NCI-H748 (cell line): ENCODE results near the gene ACSF3.
A peak's percentile ranks its signal among the peaks of the same experiment; 100 is the strongest.

ENCODE experiments used
- DNase-seq: peaks from one replicate; lab custom pipeline; 2025; ENCODE audit not compliant: unreplicated experiment; lab: John Stamatoyannopoulos, UW

The ACSF3 gene

DNA sequence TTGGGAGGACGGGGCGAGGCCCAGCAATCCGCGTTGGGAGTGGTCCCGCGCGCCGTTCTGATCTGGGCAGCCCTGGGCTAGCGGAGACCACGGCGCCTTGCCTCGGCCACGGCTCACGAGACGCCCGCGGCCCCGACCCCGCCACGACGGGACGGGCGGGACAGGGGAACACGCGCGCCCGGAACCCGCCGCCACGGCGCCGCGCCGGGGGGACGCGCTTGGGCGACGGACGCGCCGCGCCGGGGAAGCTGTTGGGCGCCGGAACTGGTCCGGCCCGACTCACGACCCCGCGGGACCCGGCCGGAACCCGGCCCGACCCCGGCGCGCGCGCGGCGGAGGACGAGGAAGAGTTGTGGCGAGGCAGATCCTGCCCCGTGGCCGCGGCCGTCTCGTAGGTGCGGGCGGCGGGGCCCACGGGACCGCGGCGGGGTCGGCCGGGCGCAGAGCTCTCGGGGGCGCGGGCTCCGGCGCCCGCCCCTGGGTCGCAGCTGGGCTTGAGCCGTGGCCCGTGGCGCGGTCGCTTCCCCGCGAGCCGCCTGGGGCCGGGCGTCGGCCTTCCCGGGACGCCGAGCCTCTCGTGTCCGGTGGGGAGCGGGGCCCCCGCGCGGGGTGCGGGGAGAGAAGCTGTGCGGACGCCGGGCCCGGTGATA, at the start of gene ACSF3:
Gene ACSF3 (plus strand): TSS at position 251 of the 650 bp plus-strand sequence. CDS start 6,830 bp downstream, outside the sequence.
- peak; percentile 52 for DNase-seq

DNA sequence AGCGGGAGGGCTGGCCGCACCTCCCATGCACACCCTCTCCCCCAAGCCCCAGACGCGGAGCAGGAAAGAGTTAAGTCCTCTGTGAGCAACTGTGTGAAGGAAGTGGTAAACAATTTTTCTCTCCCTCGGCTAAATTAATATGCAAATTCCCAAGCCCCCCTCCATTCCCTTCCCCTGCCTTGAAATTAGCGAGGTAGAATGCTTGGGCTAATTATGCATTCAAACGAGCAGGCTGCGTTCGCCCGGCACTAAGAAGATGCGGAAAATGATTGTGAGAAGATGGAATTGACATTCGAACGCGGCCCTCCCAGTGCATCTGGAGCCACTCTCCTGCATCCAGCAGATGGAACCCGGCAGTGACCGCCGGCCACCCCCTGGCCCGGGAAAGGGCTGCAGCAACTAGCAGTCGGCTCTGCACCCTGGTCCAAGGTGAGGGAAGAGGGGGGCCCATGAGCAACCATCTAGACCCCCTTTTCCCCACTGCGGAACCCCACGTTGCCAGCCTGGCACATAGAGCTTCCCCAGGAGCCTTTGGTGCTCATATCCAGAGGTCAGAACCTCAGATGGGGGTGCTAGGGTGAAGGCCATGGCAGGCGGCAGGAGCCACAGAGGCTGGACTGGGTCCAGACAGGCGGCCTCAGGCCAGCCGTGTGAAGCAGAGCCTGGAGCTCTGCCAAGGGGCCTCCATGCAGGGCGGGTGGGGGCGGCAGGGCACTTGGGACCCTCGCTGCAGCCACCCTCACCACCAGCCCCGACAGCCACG, 49.1 kb upstream of the ACSF3 start:
- no peak for DNase-seq

DNA sequence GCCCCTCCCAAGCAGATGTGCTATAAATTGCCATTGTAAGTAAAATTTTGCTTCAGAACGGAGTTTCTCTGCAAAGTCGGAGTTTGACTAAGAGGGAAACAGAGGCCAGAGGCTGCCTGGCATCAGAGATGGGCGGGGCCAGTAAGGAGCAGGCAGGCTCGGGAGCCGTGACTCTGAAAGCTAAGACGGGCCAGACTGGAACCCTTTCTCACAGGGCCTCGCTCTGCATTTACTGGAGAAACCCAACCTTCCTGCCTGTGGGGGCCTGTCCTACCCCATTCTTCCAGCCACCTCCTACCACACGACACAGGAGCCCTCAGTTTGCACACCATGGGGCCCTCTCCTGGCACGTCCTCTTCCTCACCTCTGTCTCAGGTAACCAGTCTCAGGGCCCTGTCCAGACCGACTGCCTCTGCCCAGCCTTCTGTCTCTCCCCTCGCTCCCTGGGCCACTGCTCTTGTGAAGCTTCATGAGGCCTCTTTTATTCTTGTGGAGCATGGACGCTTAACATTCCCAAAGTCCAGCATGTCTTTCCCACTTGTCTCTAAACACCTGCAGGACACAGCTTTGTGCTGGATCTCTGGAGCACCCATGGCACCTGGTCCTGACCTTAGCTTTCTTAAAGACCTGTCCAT, 48.4 kb upstream of the ACSF3 start:
- DNase-seq: no peak

DNA sequence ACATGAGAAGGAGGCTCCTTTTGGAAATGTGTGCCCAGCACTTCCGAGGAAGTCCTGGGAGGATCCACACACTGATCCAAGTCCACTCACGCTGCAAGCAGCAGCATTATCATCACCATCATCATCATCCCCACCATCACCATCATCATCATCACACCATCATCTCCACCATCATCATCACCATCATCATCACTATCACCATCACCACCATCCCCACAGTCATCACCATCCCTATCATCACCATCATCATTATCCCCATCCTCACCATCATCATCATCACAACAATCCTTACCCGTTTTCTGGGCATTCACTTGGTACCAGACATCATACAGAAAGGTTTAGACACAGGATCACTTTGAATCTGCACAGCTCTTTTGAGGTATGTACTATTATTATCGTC, 47.8 kb upstream of the ACSF3 start:
- DNase-seq: no peak

DNA sequence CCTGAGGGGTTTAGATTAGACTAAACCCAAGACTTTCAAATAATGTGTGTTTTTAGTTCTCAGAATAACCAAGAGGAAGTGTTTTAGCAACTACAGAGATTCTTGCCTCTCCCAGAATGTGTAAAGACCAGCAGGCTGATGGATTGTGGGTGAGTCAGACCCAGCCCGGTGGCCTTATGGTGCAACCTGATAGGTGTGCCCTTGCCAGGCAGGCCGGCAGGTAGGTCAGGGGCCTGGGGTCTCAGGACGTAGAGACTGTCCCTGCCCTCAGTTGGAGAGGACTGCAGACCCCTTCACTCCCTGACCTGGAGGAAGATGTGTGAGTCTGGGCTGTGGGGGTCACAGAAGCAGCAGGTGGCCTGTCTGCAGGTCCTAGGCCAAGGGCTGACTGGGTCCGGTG, 47.2 kb upstream of the ACSF3 start:
- DNase-seq: no peak

DNA sequence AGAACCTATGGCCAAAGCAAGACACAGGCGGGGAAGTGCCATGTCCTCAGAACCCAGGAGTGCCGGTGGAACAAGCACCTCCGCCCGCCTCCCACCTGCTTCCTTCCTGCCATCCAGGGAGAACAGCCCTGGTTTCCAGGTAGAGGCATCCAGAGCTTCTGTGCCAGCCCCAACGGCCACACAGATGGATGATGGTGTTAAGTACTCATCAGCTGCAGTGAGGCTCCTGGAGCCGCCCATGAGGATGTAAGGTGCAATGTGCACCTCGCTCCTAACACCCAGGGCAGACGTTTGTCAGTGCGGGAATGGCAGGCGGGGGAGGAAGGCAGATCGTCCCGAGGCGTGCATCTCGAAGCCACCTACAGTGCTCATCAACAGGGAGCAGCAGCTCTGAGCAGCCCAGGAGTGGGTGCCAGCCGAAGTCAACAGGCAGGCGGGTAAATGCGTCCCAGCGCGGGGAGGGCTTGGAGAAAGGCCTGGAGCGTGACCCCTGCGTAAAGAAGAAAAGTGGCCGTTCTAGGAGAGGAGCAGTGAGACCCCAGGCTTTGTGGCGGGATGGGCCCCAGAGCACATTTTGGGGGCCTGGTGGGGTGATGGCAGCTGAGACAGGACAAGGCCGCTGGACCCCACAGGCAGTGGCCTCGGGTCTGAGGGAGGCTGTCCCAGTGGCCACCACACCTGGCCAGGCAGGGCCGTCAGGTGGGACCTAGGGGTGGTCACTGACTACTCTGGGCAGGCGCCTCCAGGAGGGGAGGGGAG, 46.1 kb upstream of the ACSF3 start:
- DNase-seq: no peak

DNA sequence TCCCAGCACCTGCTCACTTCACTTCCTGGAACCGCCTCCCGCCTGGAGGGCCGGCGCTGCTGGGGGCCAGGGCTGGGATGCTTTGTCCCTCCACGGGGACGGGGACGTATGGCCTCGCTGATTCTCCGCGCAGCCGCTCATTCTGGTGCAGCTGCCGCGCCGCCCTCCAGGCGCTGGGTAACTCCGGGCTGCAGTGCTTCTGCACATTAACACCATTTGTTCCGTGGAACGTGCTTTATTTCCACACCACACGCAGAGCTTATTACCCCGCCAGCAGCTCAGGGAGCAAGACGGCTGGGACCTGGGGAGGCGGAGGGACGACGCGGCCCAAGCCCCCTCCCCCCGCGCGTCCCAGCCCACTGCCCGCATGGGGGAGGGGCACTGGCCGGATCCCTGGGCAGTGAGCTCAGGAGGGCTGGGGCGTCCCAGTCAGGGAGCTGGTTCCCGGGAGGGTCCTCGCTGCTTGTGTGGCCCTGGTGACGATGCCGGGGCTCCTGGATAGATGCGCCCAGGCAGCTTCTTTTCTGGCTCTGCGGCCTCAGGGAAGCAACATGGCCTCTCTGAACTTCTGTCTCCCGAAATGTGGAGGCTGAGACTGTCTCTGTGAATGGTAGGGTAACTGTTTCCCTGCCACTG, 45.4 kb upstream of the ACSF3 start:
- peak; percentile 33 for DNase-seq

DNA sequence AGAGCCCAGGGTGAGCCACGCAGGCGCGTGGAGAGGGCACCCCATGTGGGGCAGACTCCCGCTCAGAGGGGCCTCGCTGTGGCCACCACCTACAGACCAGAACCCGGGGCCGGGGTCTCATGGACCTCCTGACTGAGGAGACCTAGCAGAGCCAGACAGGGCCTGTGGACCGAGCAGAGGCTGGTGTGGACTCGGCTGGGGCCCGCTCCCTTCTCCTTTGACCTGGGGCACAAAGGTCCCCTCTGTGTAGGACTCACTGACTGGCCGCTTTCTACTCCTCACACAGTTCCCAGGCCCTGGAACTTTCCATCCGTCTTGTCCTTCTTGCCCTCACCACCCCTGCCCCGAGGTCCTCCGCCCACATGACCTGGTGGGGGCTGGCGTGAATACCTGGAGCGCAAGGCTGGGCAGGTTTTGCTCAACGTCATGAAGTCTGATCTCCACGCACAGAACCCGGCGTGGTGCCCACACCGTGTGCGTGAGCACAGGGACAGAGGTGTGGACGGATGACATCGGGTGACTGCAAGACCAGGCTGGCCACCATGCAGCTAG, 44.7 kb upstream of the ACSF3 start:
- DNase-seq: no peak

DNA sequence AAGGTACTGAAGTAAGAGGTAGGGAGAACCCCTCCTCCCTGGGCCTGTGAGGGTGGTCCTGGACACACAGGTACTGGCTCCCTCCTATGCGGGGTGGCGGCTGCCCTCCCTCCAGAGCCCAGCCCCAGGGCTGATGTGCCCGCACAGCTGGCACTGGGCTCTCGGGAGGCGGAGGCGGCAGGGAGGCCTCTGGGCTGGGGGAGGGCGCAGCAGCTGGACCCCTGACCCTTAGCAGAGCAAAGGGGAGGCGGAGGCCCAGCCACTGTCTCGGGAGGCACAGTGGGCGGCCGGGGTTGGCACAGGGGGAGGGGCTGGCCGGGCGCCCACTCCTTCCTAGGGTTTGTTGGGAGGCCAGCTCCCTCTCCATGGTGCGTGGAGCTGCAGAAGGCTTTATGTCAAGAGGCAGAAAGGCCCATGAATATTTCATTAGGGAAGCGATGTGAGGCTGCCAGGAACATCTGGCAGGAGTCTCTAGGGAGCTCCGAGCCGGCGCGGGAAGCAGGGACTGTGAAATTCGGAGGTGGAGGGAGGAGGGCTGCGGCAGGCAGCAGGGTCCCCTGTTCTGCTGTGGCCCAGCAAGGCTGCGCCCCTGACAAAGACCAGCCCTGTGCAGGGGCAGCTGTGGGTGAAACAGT, 44.1 kb upstream of the ACSF3 start:
- DNase-seq: no peak

DNA sequence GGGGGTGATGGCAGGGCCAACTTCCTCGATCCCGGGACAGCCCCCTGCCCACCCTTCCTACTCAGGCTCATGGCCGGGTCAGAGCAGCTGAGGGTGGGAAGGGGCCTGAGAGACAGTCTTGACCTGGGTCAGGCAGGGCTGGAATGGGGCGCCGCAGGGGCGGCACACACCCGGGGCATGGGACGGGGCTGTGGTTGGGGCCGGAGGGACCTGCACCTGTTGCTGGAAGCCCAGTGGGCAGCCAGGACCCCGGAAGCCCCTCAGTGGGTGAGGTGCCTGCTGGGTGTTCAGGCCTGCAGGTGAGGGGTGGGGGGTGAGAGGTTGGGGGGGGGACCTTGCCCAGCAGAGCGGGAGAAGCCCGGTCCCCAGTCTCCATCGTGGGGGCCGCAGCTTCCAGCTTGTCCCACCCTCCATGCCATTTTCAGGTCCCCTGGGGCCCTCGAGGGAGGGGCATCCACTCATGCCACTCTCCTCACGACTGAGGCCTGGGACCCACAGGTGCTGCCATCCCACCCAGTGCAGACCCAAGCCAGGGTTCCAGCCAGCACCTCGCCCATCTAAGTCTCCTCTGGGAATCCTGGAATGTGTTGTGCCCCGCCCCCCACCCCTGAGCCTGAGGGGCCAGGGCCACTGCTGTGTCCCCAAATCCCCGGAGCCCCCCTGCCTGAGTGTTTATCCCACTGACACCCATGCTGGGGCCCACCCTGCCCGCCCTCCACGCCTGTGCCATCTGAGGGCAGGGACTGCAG, 43.4 kb upstream of the ACSF3 start:
- no peak for DNase-seq

DNA sequence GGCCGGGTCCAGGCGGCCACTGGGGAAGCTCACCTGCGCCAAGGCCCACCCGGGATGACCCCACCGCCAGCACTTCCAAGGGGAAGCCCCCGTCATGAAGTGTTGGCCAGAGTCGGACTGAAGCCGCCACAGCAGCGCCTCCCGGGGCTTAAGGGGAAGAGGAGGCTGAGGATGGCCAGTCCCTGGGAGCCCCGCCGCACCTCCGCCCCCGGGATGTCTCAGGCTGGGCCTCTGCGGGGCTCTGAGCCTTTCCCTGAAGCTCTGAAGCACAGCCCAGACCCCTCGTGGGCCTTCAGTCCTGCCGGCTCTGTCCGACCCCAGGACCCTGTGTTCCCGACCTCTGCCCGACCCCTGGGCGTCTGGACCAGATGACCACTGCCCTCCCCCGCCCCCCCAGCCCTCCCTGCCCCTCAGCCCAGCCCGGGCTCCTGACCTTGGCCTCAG, 42.8 kb upstream of the ACSF3 start:
- DNase-seq: no peak

DNA sequence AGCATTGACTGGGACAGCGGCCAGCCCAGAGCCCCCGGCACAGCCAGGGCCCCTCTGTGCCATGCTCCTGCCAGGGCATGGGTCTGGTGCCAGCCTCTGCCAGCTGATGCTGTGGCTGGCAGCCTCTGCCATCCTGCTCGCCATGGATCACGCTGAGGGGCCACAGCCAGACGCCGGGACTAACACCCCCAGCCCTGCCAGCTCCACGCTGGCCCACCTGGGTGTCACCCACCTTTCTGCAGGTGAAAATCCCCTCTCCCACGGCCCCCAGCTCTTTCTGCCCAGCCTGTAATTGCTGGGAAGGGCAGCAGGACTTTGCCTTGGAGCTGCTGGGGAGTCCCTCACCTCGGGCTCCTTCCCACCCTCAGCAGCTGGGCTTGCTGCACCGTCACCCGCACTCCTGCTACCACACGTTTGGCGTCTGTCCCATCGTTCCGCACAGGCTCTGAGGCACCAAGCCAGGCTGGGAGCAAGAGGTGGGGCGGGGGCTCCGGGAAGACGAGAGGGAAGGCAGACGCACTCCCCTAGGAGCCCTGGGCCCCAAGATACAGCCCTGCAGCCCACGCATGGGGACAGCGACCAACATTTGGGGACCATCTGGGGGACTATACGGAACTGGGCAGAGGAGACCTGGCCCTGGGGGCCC, 42.0 kb upstream of the ACSF3 start:
- no peak for DNase-seq

DNA sequence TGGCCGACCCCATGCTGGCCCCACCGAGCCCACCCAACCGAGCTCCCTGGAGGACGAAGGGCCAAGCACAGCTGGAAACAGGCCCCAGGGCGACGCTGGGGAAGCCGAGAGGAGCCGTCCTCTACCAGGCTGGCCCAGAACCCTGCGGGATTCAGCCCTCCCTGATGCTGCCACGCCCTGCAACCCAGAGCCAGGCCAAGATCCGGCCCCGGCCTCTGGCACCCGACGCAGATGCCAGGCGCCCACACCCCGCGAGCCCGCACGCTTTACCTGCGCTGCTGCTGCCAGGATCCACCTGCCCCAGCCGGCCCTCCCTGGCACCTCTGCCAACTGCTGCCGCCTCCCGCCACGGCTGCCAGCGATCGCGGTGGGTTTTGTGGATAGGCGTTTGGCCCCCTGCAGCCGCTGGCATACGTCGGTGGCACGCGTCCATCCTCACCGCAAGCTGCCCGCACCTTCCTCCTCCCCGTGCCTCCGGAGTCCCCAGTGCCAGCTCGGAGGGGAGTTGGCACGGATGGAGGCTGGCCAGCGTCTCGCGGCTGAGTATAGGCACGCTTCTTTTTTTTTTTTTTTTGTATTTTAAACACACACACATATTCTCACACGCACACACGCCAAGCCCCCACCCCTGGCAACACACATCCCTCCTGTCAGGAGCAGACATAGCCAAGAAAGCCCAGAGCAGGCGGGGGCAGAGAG, 41.3 kb upstream of the ACSF3 start:
- DNase-seq: peak; percentile 25

DNA sequence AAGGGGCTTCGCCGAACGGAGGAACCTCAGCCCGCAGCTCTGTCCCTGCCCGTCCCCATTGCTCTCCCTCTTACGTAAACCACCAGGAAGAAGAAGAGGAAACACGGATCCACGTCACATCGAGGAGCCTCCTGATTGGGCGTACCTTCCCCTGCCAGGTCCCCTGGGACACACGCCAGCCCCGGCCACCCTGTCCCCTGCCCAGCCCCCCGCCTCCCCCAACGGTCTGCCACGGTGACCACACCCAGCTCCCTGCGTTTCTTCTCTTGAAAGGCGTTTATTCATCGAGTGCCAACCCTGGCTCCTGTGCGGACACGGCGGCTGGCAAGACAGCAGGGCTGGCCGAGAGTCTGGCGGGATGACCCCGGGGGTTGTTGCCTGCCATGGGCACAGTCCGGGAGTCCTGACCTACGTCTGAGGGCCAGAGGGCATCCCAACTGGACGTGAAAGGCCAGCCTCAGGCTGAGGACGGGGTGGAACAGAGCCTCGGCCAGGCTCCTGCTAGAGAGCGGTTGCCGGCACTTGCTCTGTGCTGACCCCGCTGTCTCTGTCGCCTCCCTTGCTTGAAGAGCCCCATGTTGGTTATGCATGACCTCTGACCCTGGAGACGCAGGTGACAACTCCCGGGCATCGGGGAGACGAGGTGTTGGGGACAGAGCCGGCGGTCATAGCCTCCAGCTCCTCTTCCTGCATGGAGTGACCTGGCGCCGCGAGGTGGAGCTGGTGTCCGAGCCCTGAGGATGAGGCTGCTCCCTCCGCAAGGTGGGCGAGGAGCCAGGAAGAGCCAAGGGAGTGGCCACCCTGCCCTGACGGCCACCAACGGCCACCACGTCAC, 40.5 kb upstream of the ACSF3 start:
- DNase-seq: peak; percentile 91

DNA sequence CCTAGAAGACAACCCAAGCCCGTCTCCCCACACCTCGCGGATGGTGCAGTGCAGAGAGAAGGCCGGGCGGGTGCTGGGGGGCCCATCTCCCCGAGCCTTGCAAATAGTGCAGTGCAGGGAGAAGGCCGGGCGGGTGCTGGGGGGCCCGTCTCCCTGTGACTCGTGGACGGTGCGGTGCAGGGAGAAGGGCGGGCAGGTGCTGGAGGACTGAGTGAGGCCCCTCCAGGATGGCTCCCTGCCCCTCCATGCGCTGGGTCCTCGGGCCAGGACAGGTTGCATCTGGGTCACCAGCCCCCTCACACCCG, 40.0 kb upstream of the ACSF3 start:
- DNase-seq: no peak

DNA sequence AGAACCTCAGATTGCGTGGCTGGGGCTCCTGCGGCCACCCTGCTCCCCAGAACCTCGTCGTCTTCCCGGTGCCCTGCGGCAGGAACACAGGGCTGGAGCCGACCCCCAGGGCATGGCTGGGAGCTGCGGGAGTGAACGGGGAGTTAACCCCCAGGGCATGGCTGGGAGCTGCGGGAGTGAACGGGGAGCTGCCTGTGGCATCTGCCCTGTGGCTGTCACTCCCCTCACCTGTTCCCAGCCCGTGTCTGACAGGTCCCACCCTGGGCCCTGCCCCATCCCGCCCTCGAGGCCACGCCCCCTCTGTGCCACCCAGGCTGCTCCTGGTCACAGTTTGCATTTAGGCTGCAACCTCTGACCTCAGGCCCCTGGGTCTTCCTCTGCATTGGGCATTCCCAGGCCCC, 39.4 kb upstream of the ACSF3 start:
- no peak for DNase-seq

DNA sequence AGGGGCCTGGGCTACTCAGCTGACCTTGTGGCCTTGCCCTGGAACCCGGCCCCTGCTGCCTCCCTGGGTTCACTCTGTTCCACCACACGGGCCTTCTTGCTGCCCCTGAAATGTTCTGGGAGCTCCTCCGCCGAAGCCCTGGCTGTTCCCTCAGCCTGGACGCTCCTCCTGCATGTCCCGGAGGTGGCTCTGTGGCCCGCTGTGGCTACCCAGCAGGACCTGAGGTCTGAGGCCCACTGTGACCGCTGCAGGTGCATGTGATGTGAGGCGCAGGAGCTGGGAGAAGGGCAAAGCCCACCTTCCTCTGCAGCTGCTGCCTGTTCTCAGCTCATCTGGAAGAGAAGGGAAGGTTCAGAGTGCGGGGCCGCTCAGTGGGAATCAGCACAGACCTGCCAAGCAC, 38.9 kb upstream of the ACSF3 start:
- DNase-seq: no peak

DNA sequence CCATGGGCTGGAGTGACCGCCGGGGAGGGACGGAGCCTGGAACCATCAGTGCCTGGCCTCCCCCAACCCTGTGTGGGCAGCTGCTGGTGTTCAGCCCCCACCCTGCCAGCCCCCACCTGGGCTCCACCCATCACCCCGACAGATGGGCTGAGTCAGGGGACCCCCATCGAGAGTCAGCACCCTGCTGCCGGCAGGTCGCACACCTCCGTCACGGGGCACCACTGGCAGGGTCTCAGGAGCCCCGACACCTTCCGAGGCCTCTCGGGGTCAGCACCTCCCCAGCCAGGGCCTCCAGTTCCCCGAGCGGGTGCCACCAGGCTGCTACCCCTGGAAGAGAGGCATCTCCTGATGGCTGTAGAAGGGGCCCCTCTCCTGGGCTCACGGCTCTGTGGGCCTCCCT, 38.3 kb upstream of the ACSF3 start:
- no peak for DNase-seq
